Measurements from ENCODE around the gene PCSK5.

DNA sequence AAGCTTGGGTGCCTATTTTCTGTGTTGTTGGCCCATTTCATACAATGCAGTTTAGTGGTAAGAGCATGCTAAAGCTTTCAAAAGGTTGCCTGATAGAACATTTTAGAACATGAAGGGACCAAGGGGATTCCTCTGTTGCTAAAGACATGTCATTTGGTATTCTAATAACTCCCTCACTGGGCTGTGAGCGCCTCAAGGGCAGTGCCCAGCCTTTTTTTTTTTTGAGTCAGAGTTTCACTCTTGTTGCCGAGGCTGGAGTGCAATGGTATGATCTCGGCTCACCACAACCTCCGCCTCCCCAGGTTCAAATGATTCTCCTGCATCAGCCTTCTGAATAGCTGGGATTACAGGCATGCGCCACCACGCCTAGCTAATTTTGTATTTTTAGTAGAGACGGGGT lies 77.1 kb downstream of the PCSK5 start:
- TF ChIP-seq, protein P1, sequence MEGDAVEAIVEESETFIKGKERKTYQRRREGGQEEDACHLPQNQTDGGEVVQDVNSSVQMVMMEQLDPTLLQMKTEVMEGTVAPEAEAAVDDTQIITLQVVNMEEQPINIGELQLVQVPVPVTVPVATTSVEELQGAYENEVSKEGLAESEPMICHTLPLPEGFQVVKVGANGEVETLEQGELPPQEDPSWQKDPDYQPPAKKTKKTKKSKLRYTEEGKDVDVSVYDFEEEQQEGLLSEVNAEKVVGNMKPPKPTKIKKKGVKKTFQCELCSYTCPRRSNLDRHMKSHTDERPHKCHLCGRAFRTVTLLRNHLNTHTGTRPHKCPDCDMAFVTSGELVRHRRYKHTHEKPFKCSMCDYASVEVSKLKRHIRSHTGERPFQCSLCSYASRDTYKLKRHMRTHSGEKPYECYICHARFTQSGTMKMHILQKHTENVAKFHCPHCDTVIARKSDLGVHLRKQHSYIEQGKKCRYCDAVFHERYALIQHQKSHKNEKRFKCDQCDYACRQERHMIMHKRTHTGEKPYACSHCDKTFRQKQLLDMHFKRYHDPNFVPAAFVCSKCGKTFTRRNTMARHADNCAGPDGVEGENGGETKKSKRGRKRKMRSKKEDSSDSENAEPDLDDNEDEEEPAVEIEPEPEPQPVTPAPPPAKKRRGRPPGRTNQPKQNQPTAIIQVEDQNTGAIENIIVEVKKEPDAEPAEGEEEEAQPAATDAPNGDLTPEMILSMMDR (IDR thresholded peaks at IDR 0.05): no peak
- no peak for TF ChIP-seq POLR2A (IDR thresholded peaks at IDR 0.05)
